GM19099 (cell line): Measurements from ENCODE around the gene DUSP9.

ENCODE experiments used
- POLR2A ChIP-seq: IDR thresholded peaks from 3 replicates; pipeline ENCODE4 v1.6.1; 2011; ENCODE audit warnings: low read depth; ENCODE audit not compliant: insufficient read length; ENCODE audit errors: extremely low read depth

DUSP9 gene

GRCh38 chrX:153670748-153671588 is 24.0 kb downstream of the DUSP9 start:
- TF ChIP-seq POLR2A: no peak

GRCh38 chrX:153671589-153672530 is 24.9 kb downstream of the DUSP9 start:
- TF ChIP-seq POLR2A: no peak

- TF ChIP-seq POLR2A: no peak
Observed at GRCh38 chrX:153672531-153673427, 25.8 kb downstream of the DUSP9 start.

- no peak for TF ChIP-seq POLR2A
Observed at GRCh38 chrX:153673428-153674218, 26.6 kb downstream of the DUSP9 start, which contains the start of gene PNCK. Gene PNCK (minus strand): TSS chrX:153673813. CDS start chrX:153673076, 737 bp downstream.

GRCh38 chrX:153674219-153674851 is 27.3 kb downstream of the DUSP9 start:
- no peak for TF ChIP-seq POLR2A

GRCh38 chrX:153681175-153681574 is 34.2 kb downstream of the DUSP9 start:
- TF ChIP-seq POLR2A: no peak

GRCh38 chrX:153684467-153685155 is 37.6 kb downstream of the DUSP9 start:
- no peak for TF ChIP-seq POLR2A

- TF ChIP-seq POLR2A: no peak
Observed at GRCh38 chrX:153685156-153685536, 38.1 kb downstream of the DUSP9 start.

GRCh38 chrX:153685751-153686696 is 39.0 kb downstream of the DUSP9 start:
- TF ChIP-seq POLR2A: no peak

GRCh38 chrX:153686711-153687110 is 39.7 kb downstream of the DUSP9 start:
- TF ChIP-seq POLR2A: no peak

GRCh38 chrX:153687121-153688039 is 40.4 kb downstream of the DUSP9 start, which contains the start of gene SLC6A8:
Gene SLC6A8 (plus strand): TSS chrX:153687926. CDS start chrX:153688575, 649 bp downstream.
- no peak for TF ChIP-seq POLR2A
